ENCODE results near the gene CPD.
"Not testable (repeated sequence)": the region's sequence is repeated elsewhere in the genome, so short reads cannot be mapped to it uniquely, and the experiment has no call there.

CPD gene

DNA sequence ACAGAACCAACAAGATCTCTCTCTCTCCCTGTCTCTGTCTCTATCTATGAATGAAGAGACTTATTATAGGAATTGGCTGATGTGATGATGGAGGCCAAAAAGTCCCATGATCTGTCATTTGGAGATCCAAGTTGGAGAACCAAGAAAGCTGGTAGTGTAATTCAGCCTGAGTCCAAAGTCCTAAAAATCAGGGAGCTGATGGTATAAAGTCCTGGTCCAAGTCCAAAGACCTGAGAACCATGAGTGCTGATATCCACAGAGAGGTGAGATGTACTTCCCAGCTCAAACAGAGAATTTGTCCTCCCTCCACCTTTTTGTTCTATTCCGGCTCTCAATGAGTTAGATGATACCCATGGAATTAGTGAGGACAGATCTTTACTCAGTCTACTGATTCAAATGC, 29.5 kb upstream of the CPD start:
- H3K23ac ChIP-seq (ENCODE audit: low read length) = no peak overlapping the region
- H3K27me3 ChIP-seq (ENCODE audit: insufficient read depth, low read length) = no peaks in the 10 kb centered on the region
- no CpG with 5 or more reads among the region's 1 CpG for WGBS (ENCODE audit: extremely low coverage, insufficient coverage, insufficient read length)
- no peak overlapping the region for H3K4me2 ChIP-seq (ENCODE audit: low read length)
- no peak for DNase-seq
- no peak overlapping the region for H2BK120ac ChIP-seq (ENCODE audit: insufficient read depth, low read length, poor library complexity)
- no peak overlapping the region for H2BK5ac ChIP-seq (ENCODE audit: low read depth, low read length, poor library complexity)
- H2AK5ac ChIP-seq (ENCODE audit: low read length) = no peak overlapping the region
- H3K79me2 ChIP-seq (ENCODE audit: control insufficient read depth, insufficient read depth, low read length, poor library complexity) = no peaks in the 10 kb centered on the region
- H4K91ac ChIP-seq (ENCODE audit: low read depth, low read length) = no peak overlapping the region
- H4K12ac ChIP-seq (ENCODE audit: low read depth, low read length) = no peak overlapping the region
- H3K14ac ChIP-seq (ENCODE audit: low read length) = no peak overlapping the region
- H3K18ac ChIP-seq (ENCODE audit: low read length) = no peak overlapping the region
- no peak overlapping the region for H3K9ac ChIP-seq (ENCODE audit: low read length)
- H3K4me1 ChIP-seq (ENCODE audit: control insufficient read depth in 1 of 2, insufficient read depth in 2 of 2, low read length in 2 of 2) = peaks cover 2 to 5% of the 10 kb centered on the region in 2 experiments
- no peak overlapping the region for H3K4ac ChIP-seq (ENCODE audit: low read depth, low read length)
- H3K4me3 ChIP-seq (ENCODE audit: low read depth, low read length) = no peak overlapping the region
- no peaks in the 10 kb centered on the region for H3K36me3 ChIP-seq (ENCODE audit: control insufficient read depth in 1 of 2, insufficient read depth in 2 of 2, low read length in 2 of 2)
- no peak overlapping the region for H3K27ac ChIP-seq (ENCODE audit: low read depth, low read length)
- H3K79me1 ChIP-seq (ENCODE audit: low read length) = no peaks in the 10 kb centered on the region
- H2BK12ac ChIP-seq (ENCODE audit: low read length) = no peak overlapping the region
- no peak overlapping the region for H4K8ac ChIP-seq (ENCODE audit: low read depth, low read length)
- H3K9me3 ChIP-seq (ENCODE audit: insufficient read depth, low read depth, low read length) = no peaks in the 10 kb centered on the region
- no peak overlapping the region for H2AFZ ChIP-seq (ENCODE audit: insufficient read depth, low read length, poor library complexity)

DNA sequence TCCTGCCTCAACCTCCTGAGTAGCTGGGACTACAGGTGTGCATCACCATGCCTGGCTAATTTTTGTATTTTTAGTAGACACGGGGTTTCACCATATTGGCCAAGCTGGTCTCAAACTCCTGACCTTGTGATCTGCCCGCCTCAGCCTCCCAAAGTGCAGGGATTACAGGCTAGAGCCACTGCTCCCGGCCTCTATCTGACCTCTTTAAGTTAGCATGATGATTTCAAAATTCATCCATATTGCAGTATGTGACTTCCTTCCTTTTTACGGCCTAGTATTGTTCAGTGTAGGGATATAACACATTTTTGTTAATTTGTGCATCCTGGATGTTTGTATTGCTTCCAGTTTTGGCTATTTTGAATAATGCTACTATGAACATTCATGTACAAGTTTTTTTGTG, 27.5 kb upstream of the CPD start:
- not testable (repeated sequence) for H3K18ac ChIP-seq (ENCODE audit: low read length); H3K4me2 ChIP-seq (ENCODE audit: low read length); H2AFZ ChIP-seq (ENCODE audit: insufficient read depth, low read length, poor library complexity); H3K27me3 ChIP-seq (ENCODE audit: insufficient read depth, low read length); H4K12ac ChIP-seq (ENCODE audit: low read depth, low read length); H3K27ac ChIP-seq (ENCODE audit: low read depth, low read length); H3K79me1 ChIP-seq (ENCODE audit: low read length); DNase-seq; H4K91ac ChIP-seq (ENCODE audit: low read depth, low read length); H3K23ac ChIP-seq (ENCODE audit: low read length); H2AK5ac ChIP-seq (ENCODE audit: low read length); H3K79me2 ChIP-seq (ENCODE audit: control insufficient read depth, insufficient read depth, low read length, poor library complexity); H3K4me3 ChIP-seq (ENCODE audit: low read depth, low read length); H3K9ac ChIP-seq (ENCODE audit: low read length); H2BK120ac ChIP-seq (ENCODE audit: insufficient read depth, low read length, poor library complexity); H2BK12ac ChIP-seq (ENCODE audit: low read length); H4K8ac ChIP-seq (ENCODE audit: low read depth, low read length); H3K4ac ChIP-seq (ENCODE audit: low read depth, low read length); H3K9me3 ChIP-seq (ENCODE audit: insufficient read depth, low read depth, low read length); H3K4me1 ChIP-seq (ENCODE audit: control insufficient read depth in 1 of 2, insufficient read depth in 2 of 2, low read length in 2 of 2); H2BK5ac ChIP-seq (ENCODE audit: low read depth, low read length, poor library complexity); H3K36me3 ChIP-seq (ENCODE audit: control insufficient read depth in 1 of 2, insufficient read depth in 2 of 2, low read length in 2 of 2); H3K14ac ChIP-seq (ENCODE audit: low read length)
- WGBS (ENCODE audit: extremely low coverage, insufficient coverage, insufficient read length) = no CpG with 5 or more reads among the region's 4 CpGs

DNA sequence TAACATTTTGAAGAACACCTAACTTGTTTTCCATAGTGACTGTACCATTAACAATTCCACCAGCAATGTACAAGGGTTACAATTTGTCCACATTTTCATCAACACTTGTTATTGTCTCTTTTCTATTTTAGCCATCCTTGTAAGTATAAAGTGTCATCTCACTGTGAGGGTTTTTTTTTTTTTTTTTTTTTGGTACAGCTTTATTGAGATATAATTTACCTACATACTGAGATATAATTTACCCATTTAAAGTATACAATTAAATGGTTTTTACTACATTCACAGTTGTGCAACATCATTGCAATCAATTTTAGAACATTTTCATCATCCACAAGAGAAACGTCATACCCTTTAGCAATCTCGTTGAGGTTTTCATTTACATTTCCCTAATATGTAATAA, 27.0 kb upstream of the CPD start:
- Histone ChIP-seq H3K27me3 (ENCODE audit: insufficient read depth, low read length) (no peaks in the 10 kb centered on the region), H2AFZ (ENCODE audit: insufficient read depth, low read length, poor library complexity) (no peak overlapping the region), H3K9ac (ENCODE audit: low read length) (no peak overlapping the region), H4K91ac (ENCODE audit: low read depth, low read length) (no peak overlapping the region), H4K8ac (ENCODE audit: low read depth, low read length) (no peak overlapping the region), H3K79me2 (ENCODE audit: control insufficient read depth, insufficient read depth, low read length, poor library complexity) (no peaks in the 10 kb centered on the region), H3K18ac (ENCODE audit: low read length) (no peak overlapping the region), H2AK5ac (ENCODE audit: low read length) (no peak overlapping the region), H2BK5ac (ENCODE audit: low read depth, low read length, poor library complexity) (no peak overlapping the region), H3K9me3 (ENCODE audit: insufficient read depth, low read depth, low read length) (no peaks in the 10 kb centered on the region), H3K4me2 (ENCODE audit: low read length) (no peak overlapping the region), H3K36me3 (ENCODE audit: control insufficient read depth in 1 of 2, insufficient read depth in 2 of 2, low read length in 2 of 2) (no peaks in the 10 kb centered on the region), H3K4me1 (ENCODE audit: control insufficient read depth in 1 of 2, insufficient read depth in 2 of 2, low read length in 2 of 2) (no peaks in the 10 kb centered on the region), H2BK12ac (ENCODE audit: low read length) (no peak overlapping the region), H3K79me1 (ENCODE audit: low read length) (no peaks in the 10 kb centered on the region), H3K27ac (ENCODE audit: low read depth, low read length) (no peak overlapping the region), H3K23ac (ENCODE audit: low read length) (no peak overlapping the region), H3K14ac (ENCODE audit: low read length) (no peak overlapping the region), H3K4me3 (ENCODE audit: low read depth, low read length) (no peak overlapping the region), H2BK120ac (ENCODE audit: insufficient read depth, low read length, poor library complexity) (no peak overlapping the region), H4K12ac (ENCODE audit: low read depth, low read length) (no peak overlapping the region), H3K4ac (ENCODE audit: low read depth, low read length) (no peak overlapping the region)
- no CpG with 5 or more reads among the region's 2 CpGs for WGBS (ENCODE audit: extremely low coverage, insufficient coverage, insufficient read length)
- no peak for DNase-seq

DNA sequence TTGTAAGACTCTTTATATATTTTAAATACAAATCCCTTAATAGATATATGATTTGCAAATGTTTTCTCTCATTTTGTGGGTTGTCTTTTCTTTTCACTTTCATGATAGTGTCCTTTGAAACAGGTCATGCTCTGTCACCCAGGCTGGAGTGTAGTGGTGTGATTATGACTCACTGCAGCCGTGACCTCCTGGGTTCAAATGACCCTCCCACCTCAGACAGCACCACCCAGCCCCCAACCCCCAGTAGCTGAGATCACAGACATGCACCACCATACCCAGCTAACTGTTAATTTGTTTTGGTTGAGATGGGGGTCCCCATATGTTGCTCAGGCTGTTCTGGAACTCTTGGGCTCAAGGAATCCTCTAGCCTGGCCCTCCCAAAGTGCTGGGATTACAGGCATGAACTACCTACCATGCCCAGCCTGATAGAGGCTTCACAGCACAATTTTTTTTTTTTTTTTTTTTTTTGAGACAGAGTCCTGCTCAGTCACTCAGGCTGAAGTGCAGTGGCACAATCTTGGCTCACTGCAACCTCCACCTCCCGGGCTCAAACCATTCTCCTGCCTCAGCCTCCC, 26.4 kb upstream of the CPD start:
- no peaks in the 10 kb centered on the region for H3K9me3 ChIP-seq (ENCODE audit: insufficient read depth, low read depth, low read length)
- H3K36me3 ChIP-seq (ENCODE audit: control insufficient read depth in 1 of 2, insufficient read depth in 2 of 2, low read length in 2 of 2) = no peaks in the 10 kb centered on the region
- H3K4me3 ChIP-seq (ENCODE audit: low read depth, low read length) = no peak overlapping the region
- H3K9ac ChIP-seq (ENCODE audit: low read length) = no peak overlapping the region
- H3K27ac ChIP-seq (ENCODE audit: low read depth, low read length) = no peak overlapping the region
- no peaks in the 10 kb centered on the region for H3K79me2 ChIP-seq (ENCODE audit: control insufficient read depth, insufficient read depth, low read length, poor library complexity)
- H3K4me2 ChIP-seq (ENCODE audit: low read length) = no peak overlapping the region
- no peak overlapping the region for H2BK5ac ChIP-seq (ENCODE audit: low read depth, low read length, poor library complexity)
- WGBS (ENCODE audit: extremely low coverage, insufficient coverage, insufficient read length) = no CpG with 5 or more reads among the region's 2 CpGs
- H3K79me1 ChIP-seq (ENCODE audit: low read length) = no peaks in the 10 kb centered on the region
- no peak for DNase-seq
- H2BK12ac ChIP-seq (ENCODE audit: low read length) = no peak overlapping the region
- no peak overlapping the region for H3K18ac ChIP-seq (ENCODE audit: low read length)
- H3K14ac ChIP-seq (ENCODE audit: low read length) = no peak overlapping the region
- H2AK5ac ChIP-seq (ENCODE audit: low read length) = no peak overlapping the region
- H3K4me1 ChIP-seq (ENCODE audit: control insufficient read depth in 1 of 2, insufficient read depth in 2 of 2, low read length in 2 of 2) = no peaks in the 10 kb centered on the region
- no peak overlapping the region for H3K4ac ChIP-seq (ENCODE audit: low read depth, low read length)
- H2AFZ ChIP-seq (ENCODE audit: insufficient read depth, low read length, poor library complexity) = no peak overlapping the region
- no peak overlapping the region for H2BK120ac ChIP-seq (ENCODE audit: insufficient read depth, low read length, poor library complexity)
- no peak overlapping the region for H4K12ac ChIP-seq (ENCODE audit: low read depth, low read length)
- H4K8ac ChIP-seq (ENCODE audit: low read depth, low read length) = no peak overlapping the region
- H3K23ac ChIP-seq (ENCODE audit: low read length) = no peak overlapping the region
- no peak overlapping the region for H4K91ac ChIP-seq (ENCODE audit: low read depth, low read length)
- H3K27me3 ChIP-seq (ENCODE audit: insufficient read depth, low read length) = no peaks in the 10 kb centered on the region
